ENCODE results near the gene LRFN2.

DNA sequence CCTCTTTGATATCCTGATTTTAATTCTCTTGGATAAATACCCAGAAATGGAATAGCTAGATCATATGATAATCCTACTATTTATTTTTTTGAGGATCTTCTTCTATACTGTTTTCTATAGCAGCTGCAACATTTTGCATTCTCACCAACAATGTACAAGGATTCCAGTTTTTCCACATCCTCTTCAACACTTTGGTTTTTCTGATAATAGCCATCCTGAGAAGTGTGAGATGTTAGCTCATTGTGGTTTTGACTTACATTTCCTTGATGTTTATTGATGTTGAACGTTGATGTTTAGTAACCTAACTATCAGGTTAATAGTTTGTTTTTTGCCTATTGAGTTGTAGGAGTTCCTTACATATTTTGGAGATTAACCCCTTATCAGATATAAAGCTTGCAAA is 217.3 kb downstream of the LRFN2 start:
- TF ChIP-seq SIN3A (IDR thresholded peaks at IDR 0.05; ENCODE audit: borderline replicate concordance, low read depth, low read length) (no peak), TAF1 (IDR thresholded peaks at IDR 0.05; ENCODE audit: borderline replicate concordance, low read depth, low read length) (no peak), CTCF (IDR thresholded peaks at IDR 0.05) (no peak), REST (IDR thresholded peaks at IDR 0.05; ENCODE audit: low read depth, low read length) (no peak), NRF1 (IDR thresholded peaks at IDR 0.05; ENCODE audit: low read depth, low read length) (no peak), MXI1 (IDR thresholded peaks at IDR 0.05; ENCODE audit: low read depth, low read length) (no peak), POLR2AphosphoS5 (IDR thresholded peaks at IDR 0.05; ENCODE audit: low read depth, low read length) (no peak), FOXJ3 (CRISPR knock-in tag; IDR thresholded peaks at IDR 0.05) (no peak), RFX5 (IDR thresholded peaks at IDR 0.05; ENCODE audit: low read length) (no peak), PBX3 (IDR thresholded peaks at IDR 0.05) (no peak), SMC3 (IDR thresholded peaks at IDR 0.05; ENCODE audit: low read depth, low read length) (no peak)
